ENCODE results near the gene PLEKHA8. TPM values are rescaled to one million over a fixed set of nuclear protein-coding genes. Genes with fewer than 3 reads are reported as not detected.

PLEKHA8 gene
- total RNA-seq, 1 donor from 2014 or later, result 8.4 TPM

DNA sequence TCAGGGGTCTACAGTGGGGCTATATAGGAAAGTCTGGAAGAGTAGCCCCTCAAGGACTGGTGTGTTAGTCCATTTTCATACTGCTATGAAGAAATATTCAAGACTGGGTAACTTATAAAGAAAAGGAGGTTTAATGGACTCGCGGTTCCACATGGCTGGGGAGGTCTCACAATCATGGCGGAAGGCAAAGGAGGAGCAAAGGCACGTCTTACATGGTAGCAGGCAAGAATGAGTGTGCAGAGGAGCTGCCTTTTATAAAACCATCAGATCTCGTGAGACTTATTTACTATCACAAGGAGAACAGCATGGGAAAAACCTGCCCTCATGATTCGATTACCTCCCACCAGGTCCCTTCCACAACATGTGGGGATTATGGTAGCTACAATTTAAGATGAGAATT, 4.7 kb upstream of the PLEKHA8 start:
- intact Hi-C loops (cut with micrococcal nuclease), result no loop called here

DNA sequence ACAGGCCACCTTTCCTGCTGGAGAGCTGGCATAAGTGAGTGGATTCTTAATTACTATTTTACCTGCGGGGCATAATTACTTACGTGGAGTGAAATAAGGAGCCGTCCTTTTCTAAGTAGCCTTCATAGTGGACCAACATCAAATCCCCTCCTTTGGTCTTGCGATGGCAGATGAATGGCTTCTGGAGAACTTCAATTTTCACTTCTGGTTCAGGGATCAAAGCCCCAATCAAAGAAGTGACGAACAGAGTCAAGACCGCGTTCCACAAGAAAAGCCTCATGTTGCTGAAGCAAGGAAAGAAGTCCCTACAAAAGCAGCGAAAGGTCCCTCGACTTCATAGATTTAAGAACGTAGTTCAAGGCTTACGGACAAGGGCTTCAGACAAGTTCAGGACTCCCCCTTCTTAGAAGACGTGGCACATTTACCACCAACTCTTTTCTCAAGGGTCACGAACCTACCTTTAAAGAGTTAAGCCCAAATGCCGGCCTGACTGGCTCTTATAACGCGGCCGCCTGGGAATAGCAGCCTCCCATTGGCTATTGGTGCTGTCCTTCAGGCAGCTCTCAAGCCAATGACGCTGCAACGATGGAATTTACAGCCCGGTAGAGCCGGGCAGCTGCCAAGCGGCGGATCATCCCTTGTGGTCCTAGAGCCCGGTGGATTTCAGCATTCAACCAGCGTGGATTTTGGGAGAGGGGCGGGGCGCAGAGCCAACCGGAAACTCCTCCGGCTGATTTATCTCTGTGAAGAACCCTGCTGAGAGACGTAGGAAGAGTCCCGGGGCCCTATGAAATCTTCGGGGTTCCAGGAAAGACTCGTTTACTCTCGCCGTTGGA, 1.8 kb upstream of the PLEKHA8 start, which contains the start of gene FKBP14:
FKBP14 (minus strand) TSS at position 474 of the 836 bp plus-strand sequence; CDS start at position 280, 194 bp downstream.
- intact Hi-C loops (cut with micrococcal nuclease), result loop anchor here (2.0 to 5.0 kb wide), 3 partner anchors 322 to 701 kb away; no protein-coding TSS in a partner anchor

DNA sequence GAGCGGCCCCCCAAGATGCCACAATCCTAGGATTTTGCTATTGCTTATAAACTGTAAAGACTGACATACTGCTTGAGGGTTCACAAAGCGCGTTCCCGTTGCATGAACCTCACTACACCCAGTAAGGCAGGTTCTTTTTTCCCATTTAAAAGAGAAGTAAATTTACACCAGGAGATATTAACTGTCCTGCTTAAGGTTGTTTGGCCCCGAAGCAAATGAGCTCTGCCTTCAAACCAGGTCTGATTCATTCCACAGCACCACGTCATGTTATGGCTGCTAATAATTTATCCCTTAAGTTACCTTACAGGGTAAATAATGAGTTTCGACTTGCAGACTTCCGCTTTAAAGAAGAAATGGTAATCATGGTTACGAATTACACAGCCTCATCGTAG, 1.2 kb upstream of the PLEKHA8 start:
- intact Hi-C loops (cut with micrococcal nuclease), result loop anchor here (2.0 to 5.0 kb wide), 3 partner anchors 322 to 700 kb away; no protein-coding TSS in a partner anchor

DNA sequence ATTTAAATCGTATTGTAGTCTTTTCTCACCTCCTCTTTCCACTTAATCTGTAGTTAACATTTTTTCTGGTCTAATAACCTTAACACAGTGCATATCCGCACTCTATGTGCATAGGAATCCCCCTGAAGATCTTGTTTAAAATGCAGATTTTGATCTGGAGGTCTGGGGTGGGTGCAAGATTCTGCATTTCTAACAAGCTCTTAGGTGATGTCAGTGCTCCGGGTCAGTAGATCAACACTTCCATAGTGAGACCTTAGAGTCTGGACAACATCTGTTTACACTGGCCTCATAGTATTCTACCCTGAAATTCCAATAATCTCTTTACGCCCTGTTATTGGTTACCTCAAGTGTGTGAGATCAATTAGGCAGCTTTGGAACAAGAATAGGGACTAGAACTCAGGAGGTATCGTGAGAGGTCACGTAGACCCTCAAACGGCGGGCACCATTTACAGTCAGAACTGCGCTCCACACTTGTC, 434 bp upstream of the PLEKHA8 start:
- intact Hi-C loops (cut with micrococcal nuclease), result loop anchor here (1.0 to 5.0 kb wide), 9 partner anchors 35 to 700 kb away; partner anchors contain the start of genes NOD1 and ZNRF2

DNA sequence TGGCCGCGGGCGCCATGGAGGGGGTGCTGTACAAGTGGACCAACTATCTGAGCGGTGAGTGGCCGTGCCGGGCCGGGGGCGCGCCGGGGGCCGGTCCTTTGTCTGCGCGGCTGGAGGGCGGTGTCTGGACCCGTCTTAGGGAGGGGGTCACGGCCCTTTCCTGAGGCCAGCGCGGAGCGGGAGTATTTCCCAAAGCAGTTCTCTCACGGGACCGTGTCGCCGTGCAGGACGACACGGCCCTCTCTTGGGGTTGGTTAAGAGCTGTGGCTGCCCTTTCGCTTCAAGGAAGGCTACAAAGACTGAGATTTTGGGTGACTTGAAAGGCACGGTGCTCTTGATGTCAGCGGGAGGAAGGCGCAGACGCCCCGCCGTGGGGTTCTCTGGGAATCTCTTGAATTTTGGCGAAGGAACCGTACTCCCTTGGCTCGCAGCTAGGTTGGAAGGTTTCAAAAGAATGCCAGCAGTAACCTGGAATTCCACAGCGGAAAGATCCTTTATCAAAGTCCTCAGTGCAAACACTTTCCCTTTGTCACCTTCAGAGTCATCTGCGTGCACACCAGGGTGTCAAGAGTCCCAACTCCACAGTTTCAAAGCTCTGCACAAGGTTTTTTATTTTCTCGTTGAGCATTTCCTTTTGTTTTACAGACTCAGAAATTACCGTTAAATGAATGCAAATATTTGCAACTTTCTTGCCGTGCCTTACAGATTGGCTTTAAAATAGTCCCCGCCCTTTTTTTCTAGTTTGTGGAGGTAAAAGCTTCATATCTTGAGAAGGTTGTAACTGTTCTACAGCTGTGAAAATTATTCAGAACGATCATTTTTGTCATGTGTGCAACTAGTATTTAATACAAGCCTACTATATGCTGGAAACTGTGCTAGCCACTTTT, 780 bp downstream of the PLEKHA8 start:
- intact Hi-C loops (cut with micrococcal nuclease), result loop anchor here (1.0 to 5.0 kb wide), 8 partner anchors 33 to 698 kb away; partner anchors contain the start of genes NOD1 and ZNRF2

DNA sequence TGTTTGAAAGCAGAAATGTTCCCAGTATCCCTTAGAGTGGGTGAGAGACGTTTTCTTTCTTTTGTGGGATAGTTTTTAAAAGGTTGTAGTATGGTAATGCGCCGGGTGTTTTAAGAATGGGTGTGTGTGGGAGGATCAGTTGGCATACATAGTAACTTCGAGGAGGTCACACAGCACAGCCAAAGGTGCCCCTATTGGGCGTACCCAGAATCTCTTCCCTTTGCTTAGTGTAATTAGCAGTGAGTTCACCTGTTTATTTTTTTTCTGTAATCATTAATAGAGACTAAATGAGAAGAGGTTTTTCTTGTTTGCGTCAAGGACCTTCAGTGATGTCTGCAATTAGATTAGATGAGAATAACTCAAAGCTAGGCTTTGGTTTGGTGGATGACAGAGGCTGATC, 1.5 kb downstream of the PLEKHA8 start:
- intact Hi-C loops (cut with micrococcal nuclease), result loop anchor here (5.0 kb wide), 2 partner anchors 342 to 698 kb away; no protein-coding TSS in a partner anchor

DNA sequence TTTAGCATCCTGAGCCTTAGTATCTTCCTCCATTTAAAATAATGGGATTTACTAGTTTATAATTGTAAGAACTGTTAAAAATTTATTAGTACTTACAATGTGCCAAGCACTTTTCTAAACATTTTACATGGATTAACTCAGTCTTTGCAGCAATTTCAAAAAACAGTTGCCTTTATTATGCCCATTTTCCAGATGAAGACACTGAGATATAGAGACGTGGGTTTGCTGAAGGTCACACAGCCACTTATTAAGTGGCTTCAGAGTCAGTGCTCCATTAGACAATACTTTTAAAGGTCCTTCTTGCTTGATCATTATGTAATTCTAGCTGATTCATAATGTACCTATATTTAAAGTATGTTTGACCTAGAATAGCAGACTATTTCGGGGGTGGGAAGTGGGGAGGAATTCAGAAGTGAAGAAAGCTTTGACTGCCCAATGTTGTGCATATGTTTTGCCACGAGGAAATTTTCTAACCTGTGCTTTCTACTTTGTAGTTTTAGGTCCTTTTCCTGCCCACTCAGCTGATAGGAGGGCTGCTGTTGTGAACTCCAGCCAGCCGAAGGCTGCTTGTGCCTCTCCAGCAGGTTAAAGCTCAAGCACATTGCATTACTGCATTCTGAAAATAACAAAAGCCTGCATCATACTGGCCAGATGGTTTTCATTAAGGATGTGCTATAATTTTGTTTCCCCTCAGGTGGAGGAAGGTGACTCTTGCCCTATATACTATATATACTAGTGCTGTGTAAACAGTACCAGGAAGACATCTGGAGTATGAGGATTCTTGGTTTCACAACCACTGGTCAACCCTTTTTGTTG, 4.3 kb downstream of the PLEKHA8 start:
- intact Hi-C loops (cut with micrococcal nuclease), result no loop called here

DNA sequence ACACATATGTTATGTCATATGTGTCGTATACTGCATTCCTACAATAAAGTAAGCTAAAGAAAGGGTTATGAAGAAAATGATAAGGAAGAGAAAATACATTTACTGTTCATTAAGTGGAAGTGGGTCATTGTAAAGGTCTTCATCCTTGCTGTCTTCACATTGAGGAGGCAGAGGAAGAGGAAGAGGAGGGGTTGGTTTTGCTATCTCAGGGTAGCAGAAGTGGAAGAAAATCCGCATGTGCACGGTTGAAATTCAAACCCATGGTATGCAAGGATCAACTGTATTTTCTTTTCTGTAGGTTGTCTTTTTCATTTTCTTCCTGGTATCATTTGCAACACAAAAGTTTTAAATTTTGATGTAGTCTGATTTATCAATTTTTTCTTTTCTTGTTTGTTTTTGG, 6.3 kb downstream of the PLEKHA8 start:
- intact Hi-C loops (cut with micrococcal nuclease), result no loop called here

DNA sequence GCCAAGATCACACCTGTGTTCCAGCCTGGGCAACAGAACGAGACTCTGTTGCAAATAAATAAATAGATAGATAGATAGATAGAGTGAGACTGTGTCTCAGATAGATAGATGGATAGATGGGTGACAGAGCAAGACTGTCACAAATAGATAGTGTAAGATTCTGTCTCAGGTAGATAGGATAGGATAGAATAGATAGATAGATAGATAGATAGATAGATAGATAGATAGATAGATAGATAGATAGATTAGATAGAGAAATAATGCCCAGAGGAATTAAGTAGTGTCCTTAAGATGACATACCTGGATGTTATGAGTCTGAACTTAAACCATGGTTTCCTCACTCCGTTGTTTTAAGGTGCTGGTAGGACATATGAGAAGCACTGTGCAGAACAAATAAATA, 8.0 kb downstream of the PLEKHA8 start:
- intact Hi-C loops (cut with micrococcal nuclease), result no loop called here

DNA sequence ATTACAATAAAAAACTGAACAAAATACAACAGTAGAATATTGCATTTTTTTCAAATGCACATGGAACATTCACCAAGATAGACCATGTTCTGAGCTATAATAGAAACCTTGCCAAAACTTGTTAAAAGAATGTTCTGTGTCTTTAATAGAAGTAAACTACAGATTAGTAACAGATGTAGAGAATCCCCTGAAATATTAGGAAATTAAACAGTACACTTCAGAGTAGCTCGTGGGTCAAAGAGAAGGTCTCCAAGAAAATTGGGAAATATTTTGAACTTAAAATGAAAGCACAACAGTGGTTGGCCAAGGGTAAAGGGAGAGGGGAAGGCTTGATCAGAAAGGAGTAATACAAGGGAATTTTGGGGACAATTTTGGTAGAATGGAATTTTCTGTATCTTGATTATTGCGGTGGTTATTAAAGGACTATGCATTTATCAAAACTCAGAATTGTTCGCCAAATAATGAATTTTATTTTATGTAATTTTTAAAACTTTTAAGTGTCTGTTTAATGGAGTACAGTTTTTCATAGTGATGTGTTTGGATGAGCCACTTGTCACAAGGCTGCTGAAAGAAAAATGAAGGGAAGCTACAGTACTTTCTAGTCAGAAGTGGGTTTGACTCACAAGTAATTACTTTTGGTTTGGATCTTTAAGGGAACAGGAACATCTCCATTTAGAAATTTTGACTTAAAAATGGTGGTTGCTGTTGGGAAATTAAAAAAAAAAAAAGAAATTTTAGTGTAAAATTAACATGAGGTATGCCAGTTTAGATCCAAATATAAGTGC, 10.2 kb downstream of the PLEKHA8 start:
- intact Hi-C loops (cut with micrococcal nuclease), result no loop called here

DNA sequence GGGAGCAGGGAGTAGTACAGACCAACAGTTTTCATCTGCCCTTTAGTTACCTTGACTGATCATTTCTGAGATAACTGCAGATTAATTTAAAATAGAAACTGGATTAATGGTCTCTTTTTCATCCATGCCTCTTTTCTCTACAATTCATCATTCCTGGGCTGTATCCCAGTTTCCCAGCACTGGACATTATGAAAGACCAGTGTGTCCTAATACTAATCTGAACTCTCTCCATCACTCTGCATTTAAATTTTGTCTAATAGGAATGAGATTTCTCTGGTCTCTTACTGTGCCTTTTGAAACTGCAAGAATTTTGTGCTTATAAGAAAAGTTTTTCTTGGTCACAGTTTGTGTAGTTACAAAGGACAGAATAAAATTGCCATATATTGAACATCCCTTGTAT, 12.7 kb downstream of the PLEKHA8 start:
- intact Hi-C loops (cut with micrococcal nuclease), result no loop called here

DNA sequence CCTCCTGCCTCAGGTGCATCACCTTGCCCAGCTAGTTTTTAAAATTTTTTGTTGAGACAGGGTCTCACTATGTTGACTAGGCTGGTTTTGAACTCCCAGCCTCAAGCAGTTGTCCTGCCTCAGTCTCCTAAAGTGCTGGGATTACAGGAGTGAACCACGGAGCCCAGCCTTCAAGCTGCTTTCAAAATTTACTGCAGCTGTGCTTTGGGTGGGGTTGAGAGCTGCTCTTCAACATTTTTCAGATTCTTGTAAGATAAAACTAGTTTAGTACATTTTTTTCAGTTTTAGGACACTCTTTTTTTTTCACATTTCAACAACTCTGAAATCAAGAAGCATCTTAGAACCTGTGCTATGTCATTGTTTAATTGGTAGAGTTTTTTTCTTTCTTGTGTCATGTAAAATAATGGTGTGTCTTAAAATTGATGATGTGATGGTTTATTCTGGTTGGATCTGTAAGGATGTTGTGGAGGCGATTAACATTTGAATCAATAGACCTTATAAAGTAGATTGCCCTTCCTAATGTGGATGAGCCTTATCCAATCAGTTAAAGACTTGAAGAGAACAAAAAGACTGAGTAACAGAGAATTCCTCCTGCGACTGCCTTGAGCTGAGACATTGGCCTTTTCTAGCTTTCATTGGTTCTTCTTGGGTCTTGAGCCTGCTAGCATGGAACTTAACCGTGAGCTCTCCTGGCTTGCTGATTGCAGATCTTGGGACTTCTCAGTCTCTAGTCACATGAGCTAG, 13.5 kb downstream of the PLEKHA8 start:
- intact Hi-C loops (cut with micrococcal nuclease), result no loop called here

DNA sequence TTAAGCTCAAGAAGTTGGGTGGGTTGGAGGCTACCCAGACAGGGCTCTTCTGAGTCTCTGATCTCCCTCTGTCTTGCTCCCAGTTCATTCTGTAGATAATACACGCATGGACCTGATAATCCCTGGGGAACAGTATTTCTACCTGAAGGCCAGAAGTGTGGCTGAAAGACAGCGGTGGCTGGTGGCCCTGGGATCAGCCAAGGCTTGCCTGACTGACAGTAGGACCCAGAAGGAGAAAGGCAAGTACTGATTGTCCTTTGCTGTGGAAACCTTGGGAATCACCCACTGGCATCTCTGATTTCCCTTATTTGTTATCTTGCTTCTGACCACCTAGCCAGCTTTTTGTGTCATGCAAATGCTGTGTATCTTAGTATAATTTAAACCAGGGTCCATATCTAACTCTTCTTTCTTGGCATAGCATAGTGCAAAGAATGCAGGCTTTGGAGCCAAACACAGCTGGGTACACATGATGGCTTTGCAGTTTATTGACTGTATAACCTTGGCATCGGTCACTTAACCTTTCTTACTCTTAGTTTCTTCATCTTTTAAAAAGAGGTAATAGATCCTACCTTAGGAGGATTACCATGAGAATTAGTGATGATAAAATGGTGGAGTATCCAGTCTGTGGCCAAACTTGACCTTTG, 18.0 kb downstream of the PLEKHA8 start:
- intact Hi-C loops (cut with micrococcal nuclease), result no loop called here

DNA sequence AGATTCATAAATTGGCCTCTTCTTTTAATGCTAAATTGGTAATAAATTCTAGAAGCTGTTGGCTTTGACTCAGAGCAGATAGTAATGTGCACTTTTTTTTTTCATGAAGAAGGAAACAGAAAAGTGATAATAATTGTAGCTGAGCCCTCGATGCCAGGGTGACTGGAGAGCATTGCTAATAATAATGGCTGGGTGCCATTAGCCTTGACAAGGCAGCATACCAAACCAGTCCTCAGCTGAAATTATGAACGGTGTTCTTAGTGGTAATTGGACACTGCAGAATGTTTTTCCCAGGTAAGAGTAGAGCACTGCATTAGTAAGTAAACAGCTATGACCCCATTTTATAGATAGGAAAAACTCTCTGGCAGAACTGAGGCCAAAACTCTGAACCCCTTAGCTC, 18.9 kb downstream of the PLEKHA8 start:
- intact Hi-C loops (cut with micrococcal nuclease), result no loop called here

DNA sequence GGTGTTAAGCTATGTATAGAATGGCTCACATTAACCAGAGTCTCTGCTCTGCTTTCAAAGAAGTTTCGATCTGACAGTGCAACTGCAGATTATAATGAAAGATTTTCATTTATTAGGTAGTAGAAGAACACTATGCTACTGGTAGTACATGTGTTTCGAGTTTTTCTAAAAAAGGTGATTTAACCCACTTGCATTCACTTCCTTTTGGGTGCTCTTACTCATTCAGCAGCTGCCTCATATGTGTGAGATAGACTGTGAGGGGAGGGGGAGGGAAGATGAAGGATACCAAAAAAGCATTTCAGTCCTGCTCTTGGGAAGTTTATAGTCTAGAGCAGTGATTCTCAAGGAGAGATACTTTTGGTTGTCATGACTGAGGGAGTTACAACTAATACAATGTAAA, 20.4 kb downstream of the PLEKHA8 start:
- intact Hi-C loops (cut with micrococcal nuclease), result no loop called here

DNA sequence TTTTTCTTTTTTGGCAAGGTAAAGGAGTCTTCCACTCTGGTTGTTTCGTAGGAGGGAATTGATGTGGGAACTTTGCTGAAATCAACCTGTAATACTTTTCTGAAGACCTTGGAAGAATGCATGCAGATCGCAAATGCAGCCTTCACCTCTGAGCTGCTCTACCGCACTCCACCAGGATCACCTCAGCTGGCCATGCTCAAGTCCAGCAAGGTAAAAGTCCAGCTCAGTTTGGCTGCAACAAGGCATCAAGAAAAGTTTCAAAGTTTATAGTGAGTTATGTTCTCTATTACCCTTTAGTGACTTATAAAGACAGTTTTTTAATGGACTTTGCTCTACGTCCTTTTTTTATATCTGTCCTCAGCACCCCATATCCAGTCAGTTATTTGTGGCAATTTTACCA, 21.0 kb downstream of the PLEKHA8 start:
- intact Hi-C loops (cut with micrococcal nuclease), result no loop called here

DNA sequence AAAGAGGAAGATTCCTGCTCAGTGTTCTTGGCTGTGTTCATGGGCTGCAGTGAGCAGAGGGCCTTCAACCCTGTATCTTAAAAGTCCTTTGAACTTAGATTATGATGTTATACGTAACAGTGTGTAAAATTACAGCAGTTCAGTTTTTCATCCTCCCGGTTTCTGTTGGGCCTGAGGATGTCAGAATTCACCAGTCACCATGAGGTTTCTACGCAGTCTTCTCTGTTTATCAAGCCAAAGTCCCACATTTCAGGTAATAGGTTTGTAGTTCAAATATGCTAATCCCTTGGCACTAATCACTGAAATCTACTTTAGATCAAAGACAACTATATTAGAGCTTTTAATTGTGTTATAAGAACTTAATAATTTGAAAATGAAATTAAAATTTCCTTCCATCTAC, 24.9 kb downstream of the PLEKHA8 start:
- intact Hi-C loops (cut with micrococcal nuclease), result no loop called here

DNA sequence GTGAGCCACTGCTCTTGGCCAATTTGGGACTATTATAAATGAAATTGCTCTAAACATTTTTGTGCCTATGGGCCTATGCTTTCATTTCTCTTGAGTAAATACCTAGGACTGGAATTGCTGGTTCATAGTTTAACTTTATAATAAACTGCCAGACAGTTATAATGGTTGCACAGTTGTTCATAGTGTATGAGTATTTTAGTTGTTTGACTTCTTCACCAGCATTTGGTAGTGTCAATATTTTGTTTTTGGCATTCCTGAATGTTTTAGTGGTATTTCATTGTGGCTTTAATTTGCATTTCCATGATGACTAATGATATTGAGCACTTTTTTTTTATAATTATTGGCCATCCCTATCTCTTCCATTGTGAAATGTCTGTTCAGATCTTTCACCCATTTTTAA, 29.5 kb downstream of the PLEKHA8 start:
- intact Hi-C loops (cut with micrococcal nuclease), result no loop called here

DNA sequence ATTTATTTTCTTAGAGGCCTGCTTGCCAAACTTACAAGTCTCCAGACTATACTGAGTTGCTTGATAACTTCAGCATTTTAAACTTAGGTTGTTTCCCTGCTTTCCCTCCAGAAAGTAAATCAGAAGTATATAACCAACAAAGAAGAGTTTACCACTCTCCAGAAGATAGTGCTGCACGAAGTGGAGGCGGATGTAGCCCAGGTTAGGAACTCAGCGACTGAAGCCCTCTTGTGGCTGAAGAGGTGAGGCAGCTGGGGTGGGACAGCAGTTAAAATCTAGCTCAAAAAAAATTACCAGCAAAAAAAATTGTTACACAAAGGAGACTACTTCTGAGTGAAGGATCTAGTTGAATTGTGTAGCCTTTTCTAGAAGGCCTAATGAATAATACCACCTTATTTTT, 33.6 kb downstream of the PLEKHA8 start:
- intact Hi-C loops (cut with micrococcal nuclease), result loop anchor here (1.0 to 10.0 kb wide), 3 partner anchors 33 to 183 kb away; partner anchors contain the start of gene PLEKHA8

All from T-helper 2 cell treated with Interferon-gamma antibody and Interleukin-4, amounts not matched to agents 100 ng/mL and 5 ng/mL, for 36 hours (primary cell).